Left ventricle myocardium superior (tissue), 1 donor: ENCODE measurements around the gene DCTN5. TPM values are rescaled to one million over a fixed set of nuclear protein-coding genes. Genes with fewer than 3 reads are reported as not detected.
"Not testable (repeated sequence)": the region's sequence is repeated elsewhere in the genome, so short reads cannot be mapped to it uniquely, and the experiment has no call there.

Source experiments
- ATAC-seq: fragments of 200-7000 bp; cut with Tn5 transposase; one replicate; pipeline ENCODE4 v1.9.1; 2020; ENCODE audit warnings: mild to moderate bottlenecking, moderate library complexity
- DNase-seq: peaks from one replicate; pipeline ENCODE4 v3.0.0-alpha.2; 2020
- intact Hi-C: fragments of 100-400 bp; cut with micrococcal nuclease; formaldehyde crosslinking; loops from one replicate; pipeline ENCODE4 v1.11.0; 2022
- long read RNA-seq: library from polyadenylated mRNA; unstranded; transcript quantifications from one replicate; pipeline ENCODE4 v2.0.0, GENCODE V29; 2021
- total RNA-seq: library from RNA; stranded (reverse); fragmentation: NEBNext Ultra II Directional; extraction: Animal tissue kit (Norgen Biotek cat#: 25700); gene quantifications from one replicate; pipeline ENCODE4 v1.2.1, GENCODE V29; 2021
- donor health status: DM: no; HTN: yes; CAD: no; lungs with severe emphysema.

DCTN5 gene
- total RNA-seq: 37.6 TPM
- long read RNA-seq, full-length matches to known transcripts: 26 of 27 reads
- long read RNA-seq, partial matches to known transcripts: 1 of 27 reads
- long read RNA-seq, other reads (novel, unspliced or antisense): 0 of 27 reads

GRCh38 chr16:23640931-23641765 lies at the start of gene DCTN5, which contains the start of gene PALB2:
DCTN5 (plus strand) TSS chr16:23641466; CDS start chr16:23641543, 77 bp downstream.
PALB2 (minus strand) TSS chr16:23641310; CDS start chr16:23641157, 153 bp downstream.
- intact Hi-C loops: no loop called here
- DNase-seq (peak; percentile 96), ATAC-seq (peak; percentile 100)

GRCh38 chr16:23594186-23594585 lies 47.1 kb upstream of the DCTN5 start:
- peak; percentile 44 for ATAC-seq
- intact Hi-C loops: no loop called here
- DNase-seq: peak; percentile 57

- intact Hi-C loops: no loop called here
- DNase-seq: no peak
- ATAC-seq: no peak
Observed at GRCh38 chr16:23595246-23595950, 45.9 kb upstream of the DCTN5 start.

GRCh38 chr16:23595951-23596720 lies 45.1 kb upstream of the DCTN5 start, which contains the start of gene NDUFAB1:
NDUFAB1 (minus strand) TSS chr16:23596316; CDS start chr16:23596290, 26 bp downstream.
- intact Hi-C loops: no loop called here
- peak; percentile 96 for DNase-seq
- ATAC-seq: peak; percentile 96

GRCh38 chr16:23597003-23597756 lies 44.1 kb upstream of the DCTN5 start:
- DNase-seq (peak; percentile 38), ATAC-seq (peak; percentile 58)
- intact Hi-C loops: no loop called here

- DNase-seq: no peak
- no peak for ATAC-seq
- intact Hi-C loops: no loop called here
Observed at GRCh38 chr16:23607726-23608125, 33.5 kb upstream of the DCTN5 start.

- ATAC-seq: no peak
- DNase-seq: no peak
- intact Hi-C loops: no loop called here
Observed at GRCh38 chr16:23608194-23608593, 33.1 kb upstream of the DCTN5 start.

- ATAC-seq (no peak), DNase-seq (no peak)
- intact Hi-C loops: no loop called here
Observed at GRCh38 chr16:23609929-23610328, 31.3 kb upstream of the DCTN5 start.

GRCh38 chr16:23610905-23611304 lies 30.4 kb upstream of the DCTN5 start:
- intact Hi-C loops, ATAC-seq, DNase-seq: not testable (repeated sequence)

- intact Hi-C loops: no loop called here
- DNase-seq (no peak), ATAC-seq (no peak)
Observed at GRCh38 chr16:23611936-23612335, 29.3 kb upstream of the DCTN5 start.

GRCh38 chr16:23615805-23616204 lies 25.5 kb upstream of the DCTN5 start:
- intact Hi-C loops: no loop called here

GRCh38 chr16:23624092-23624491 lies 17.2 kb upstream of the DCTN5 start:
- no peak for DNase-seq
- ATAC-seq: no peak
- intact Hi-C loops: no loop called here

More at GRCh38 chr16:23615805-23616204, 25.5 kb upstream of the DCTN5 start:
- ATAC-seq (no peak), DNase-seq (no peak)

- DNase-seq (no peak), ATAC-seq (no peak)
- intact Hi-C loops: no loop called here
Observed at GRCh38 chr16:23629516-23629915, 11.8 kb upstream of the DCTN5 start.

- ATAC-seq, intact Hi-C loops, DNase-seq: not testable (repeated sequence)
Observed at GRCh38 chr16:23631874-23632273, 9.4 kb upstream of the DCTN5 start.

- DNase-seq: no peak
- intact Hi-C loops: no loop called here
- no peak for ATAC-seq
Observed at GRCh38 chr16:23634461-23635036, 6.7 kb upstream of the DCTN5 start.

GRCh38 chr16:23635958-23636357 lies 5.3 kb upstream of the DCTN5 start:
- ATAC-seq: no peak
- no peak for DNase-seq
- intact Hi-C loops: no loop called here

GRCh38 chr16:23640615-23640930 lies 693 bp upstream of the DCTN5 start:
- ATAC-seq (no peak), DNase-seq (no peak)
- intact Hi-C loops: no loop called here

GRCh38 chr16:23642246-23642774 lies 1.0 kb downstream of the DCTN5 start:
- ATAC-seq (no peak), DNase-seq (no peak)
- intact Hi-C loops: no loop called here
